Measurements from ENCODE around the gene LBP. TPM values are rescaled to one million over a fixed set of nuclear protein-coding genes. Genes with fewer than 3 reads are reported as not detected.

LBP gene
- total RNA-seq, 1 donor from 2014 or later = not detected

GRCh38 chr20:38346741-38347140 lies 459 bp downstream of the LBP start:
- Mint-ChIP-seq H3K9me3 (ENCODE audit: low read depth) (no peaks in the 10 kb centered on the region), H3K4me1 (ENCODE audit: low read depth) (no peaks in the 10 kb centered on the region), H3K27me3 (ENCODE audit: low read depth) (peaks cover 12% of the 10 kb centered on the region), H3K27ac (ENCODE audit: unreplicated experiment) (no peak overlapping the region), H3K36me3 (ENCODE audit: low read depth) (peaks cover 2% of the 10 kb centered on the region), H3K4me3 (ENCODE audit: unreplicated experiment) (no peak overlapping the region)
- TF ChIP-seq CTCF (IDR thresholded peaks at IDR 0.05) = no peak
- no peak for DNase-seq (ENCODE audit: low spot score)

- Mint-ChIP-seq H3K27ac (ENCODE audit: unreplicated experiment) (no peak overlapping the region), H3K9me3 (ENCODE audit: low read depth) (no peaks in the 10 kb centered on the region), H3K4me1 (ENCODE audit: low read depth) (no peaks in the 10 kb centered on the region), H3K4me3 (ENCODE audit: unreplicated experiment) (no peak overlapping the region), H3K27me3 (ENCODE audit: low read depth) (peaks cover 4% of the 10 kb centered on the region), H3K36me3 (ENCODE audit: low read depth) (peaks cover 2% of the 10 kb centered on the region)
- no peak for TF ChIP-seq CTCF (IDR thresholded peaks at IDR 0.05)
- DNase-seq (ENCODE audit: low spot score) = no peak
Observed at GRCh38 chr20:38349856-38350255, 3.6 kb downstream of the LBP start.

- Mint-ChIP-seq H3K4me3 (ENCODE audit: unreplicated experiment) (no peak overlapping the region), H3K9me3 (ENCODE audit: low read depth) (no peaks in the 10 kb centered on the region), H3K4me1 (ENCODE audit: low read depth) (no peaks in the 10 kb centered on the region), H3K27ac (ENCODE audit: unreplicated experiment) (no peak overlapping the region), H3K36me3 (ENCODE audit: low read depth) (peaks cover 2% of the 10 kb centered on the region), H3K27me3 (ENCODE audit: low read depth) (peaks cover 4% of the 10 kb centered on the region)
- no peak for TF ChIP-seq CTCF (IDR thresholded peaks at IDR 0.05)
- DNase-seq (ENCODE audit: low spot score) = no peak
Observed at GRCh38 chr20:38350879-38351775, 4.8 kb downstream of the LBP start.

- Mint-ChIP-seq H3K27me3 (ENCODE audit: low read depth) (peaks cover 4% of the 10 kb centered on the region), H3K27ac (ENCODE audit: unreplicated experiment) (no peak overlapping the region), H3K4me1 (ENCODE audit: low read depth) (no peaks in the 10 kb centered on the region), H3K4me3 (ENCODE audit: unreplicated experiment) (no peak overlapping the region), H3K36me3 (ENCODE audit: low read depth) (peaks cover 2% of the 10 kb centered on the region), H3K9me3 (ENCODE audit: low read depth) (no peaks in the 10 kb centered on the region)
- no peak for TF ChIP-seq CTCF (IDR thresholded peaks at IDR 0.05)
- DNase-seq (ENCODE audit: low spot score) = no peak
Observed at GRCh38 chr20:38353316-38353715, 7.0 kb downstream of the LBP start.

- no peak for DNase-seq (ENCODE audit: low spot score)
- no peak for TF ChIP-seq CTCF (IDR thresholded peaks at IDR 0.05)
- Mint-ChIP-seq H3K4me3 (ENCODE audit: unreplicated experiment) (no peak overlapping the region), H3K36me3 (ENCODE audit: low read depth) (peaks cover 2% of the 10 kb centered on the region), H3K27me3 (ENCODE audit: low read depth) (peaks cover 4% of the 10 kb centered on the region), H3K9me3 (ENCODE audit: low read depth) (no peaks in the 10 kb centered on the region), H3K27ac (ENCODE audit: unreplicated experiment) (no peak overlapping the region), H3K4me1 (ENCODE audit: low read depth) (no peaks in the 10 kb centered on the region)
Observed at GRCh38 chr20:38354227-38354626, 7.9 kb downstream of the LBP start.
